ENCODE results near the gene MAP1LC3A.

The MAP1LC3A gene

GRCh38 chr20:34529742-34530141, 28.8 kb upstream of the MAP1LC3A start:
- DNase-seq (ENCODE audit: low read depth in 2 of 2, low spot score in 1 of 2), result no peak

GRCh38 chr20:34530342-34530741, 28.2 kb upstream of the MAP1LC3A start:
- DNase-seq (ENCODE audit: low read depth in 2 of 2, low spot score in 1 of 2), result no peak

- DNase-seq (ENCODE audit: low read depth in 2 of 2, low spot score in 1 of 2), result no peak
Observed at GRCh38 chr20:34531608-34532265, 26.8 kb upstream of the MAP1LC3A start.

GRCh38 chr20:34532320-34532719, 26.2 kb upstream of the MAP1LC3A start:
- DNase-seq (ENCODE audit: low read depth in 2 of 2, low spot score in 1 of 2), result no peak

- DNase-seq (ENCODE audit: low read depth in 2 of 2, low spot score in 1 of 2), result no peak
Observed at GRCh38 chr20:34532756-34533155, 25.8 kb upstream of the MAP1LC3A start.

- DNase-seq (ENCODE audit: low read depth in 2 of 2, low spot score in 1 of 2), result no peak
Observed at GRCh38 chr20:34534391-34535165, 23.9 kb upstream of the MAP1LC3A start.

- no peak for DNase-seq (ENCODE audit: low read depth in 2 of 2, low spot score in 1 of 2)
Observed at GRCh38 chr20:34535301-34535840, 23.1 kb upstream of the MAP1LC3A start.

- no peak for DNase-seq (ENCODE audit: low read depth in 2 of 2, low spot score in 1 of 2)
Observed at GRCh38 chr20:34535857-34536256, 22.7 kb upstream of the MAP1LC3A start.

- DNase-seq (ENCODE audit: low read depth in 2 of 2, low spot score in 1 of 2), result no peak
Observed at GRCh38 chr20:34536798-34537394, 21.6 kb upstream of the MAP1LC3A start.

GRCh38 chr20:34537651-34538050, 20.9 kb upstream of the MAP1LC3A start:
- DNase-seq (ENCODE audit: low read depth in 2 of 2, low spot score in 1 of 2), result no peak

GRCh38 chr20:34538671-34539123, 19.8 kb upstream of the MAP1LC3A start:
- no peak for DNase-seq (ENCODE audit: low read depth in 2 of 2, low spot score in 1 of 2)

GRCh38 chr20:34539756-34540155, 18.8 kb upstream of the MAP1LC3A start:
- DNase-seq (ENCODE audit: low read depth in 2 of 2, low spot score in 1 of 2), result no peak

- no peak for DNase-seq (ENCODE audit: low read depth in 2 of 2, low spot score in 1 of 2)
Observed at GRCh38 chr20:34540596-34541263, 17.8 kb upstream of the MAP1LC3A start.

GRCh38 chr20:34541264-34541901, 17.1 kb upstream of the MAP1LC3A start:
- DNase-seq (ENCODE audit: low read depth in 2 of 2, low spot score in 1 of 2), result no peak

- DNase-seq (ENCODE audit: low read depth in 2 of 2, low spot score in 1 of 2), result no peak
Observed at GRCh38 chr20:34541917-34542316, 16.6 kb upstream of the MAP1LC3A start.

GRCh38 chr20:34542439-34542838, 16.1 kb upstream of the MAP1LC3A start:
- DNase-seq (ENCODE audit: low read depth in 2 of 2, low spot score in 1 of 2), result no peak

GRCh38 chr20:34543463-34544056, 15.0 kb upstream of the MAP1LC3A start:
- no peak for DNase-seq (ENCODE audit: low read depth in 2 of 2, low spot score in 1 of 2)

- no peak for DNase-seq (ENCODE audit: low read depth in 2 of 2, low spot score in 1 of 2)
Observed at GRCh38 chr20:34544109-34544796, 14.3 kb upstream of the MAP1LC3A start.

- no peak for DNase-seq (ENCODE audit: low read depth in 2 of 2, low spot score in 1 of 2)
Observed at GRCh38 chr20:34546751-34547181, 11.8 kb upstream of the MAP1LC3A start.

Data from stimulated activated CD8-positive, alpha-beta memory T cell treated with anti-CD3 and anti-CD28 coated beads, Interleukin-4, amount 100 ng/mL, for 4 hours (primary cell).